Body of pancreas (tissue), 4 donors: ENCODE measurements around the gene CEP112.

ENCODE experiments used
- POLR2A ChIP-seq, 3 donors: fragments of 450-650 bp; IDR thresholded peaks; one replicate each; pipeline ENCODE4 v1.6.1; 2016; ENCODE audit warnings: antibody characterized with exemption in 3 of 3, mild to moderate bottlenecking in 2 of 3
- TF ChIP-seq, protein P1 (sequence below), 7 experiments: fragments of 450-650 bp in 4 of 7; fragments of 200-600 bp in 3 of 7; sonication (generic) in 3 of 7; IDR thresholded peaks; one replicate each; pipeline ENCODE4 v1.5.1; 2016 to 2019; ENCODE audit warnings: antibody characterized with exemption in 7 of 7

DNA sequence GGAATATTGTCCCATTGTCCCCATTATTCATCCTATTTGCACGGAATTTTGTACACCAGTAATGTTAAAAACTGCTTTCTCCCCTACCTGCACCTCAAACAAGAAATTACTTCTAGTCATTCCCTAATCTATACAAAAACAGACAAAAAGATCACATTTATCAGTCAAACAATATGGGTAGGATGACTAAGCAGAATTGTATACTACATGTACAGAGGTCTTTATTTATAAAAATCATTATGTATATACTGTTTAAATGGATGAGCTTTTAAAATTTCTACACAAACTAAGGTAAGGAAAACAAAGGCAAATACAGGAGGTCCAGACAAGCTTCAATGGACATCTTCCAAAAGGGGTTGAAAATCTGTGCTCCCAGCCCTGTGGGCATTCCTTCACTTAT is 137.7 kb downstream of the CEP112 start:
- TF ChIP-seq, protein P1, sequence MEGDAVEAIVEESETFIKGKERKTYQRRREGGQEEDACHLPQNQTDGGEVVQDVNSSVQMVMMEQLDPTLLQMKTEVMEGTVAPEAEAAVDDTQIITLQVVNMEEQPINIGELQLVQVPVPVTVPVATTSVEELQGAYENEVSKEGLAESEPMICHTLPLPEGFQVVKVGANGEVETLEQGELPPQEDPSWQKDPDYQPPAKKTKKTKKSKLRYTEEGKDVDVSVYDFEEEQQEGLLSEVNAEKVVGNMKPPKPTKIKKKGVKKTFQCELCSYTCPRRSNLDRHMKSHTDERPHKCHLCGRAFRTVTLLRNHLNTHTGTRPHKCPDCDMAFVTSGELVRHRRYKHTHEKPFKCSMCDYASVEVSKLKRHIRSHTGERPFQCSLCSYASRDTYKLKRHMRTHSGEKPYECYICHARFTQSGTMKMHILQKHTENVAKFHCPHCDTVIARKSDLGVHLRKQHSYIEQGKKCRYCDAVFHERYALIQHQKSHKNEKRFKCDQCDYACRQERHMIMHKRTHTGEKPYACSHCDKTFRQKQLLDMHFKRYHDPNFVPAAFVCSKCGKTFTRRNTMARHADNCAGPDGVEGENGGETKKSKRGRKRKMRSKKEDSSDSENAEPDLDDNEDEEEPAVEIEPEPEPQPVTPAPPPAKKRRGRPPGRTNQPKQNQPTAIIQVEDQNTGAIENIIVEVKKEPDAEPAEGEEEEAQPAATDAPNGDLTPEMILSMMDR (IDR thresholded peaks at IDR 0.05): no peak
- TF ChIP-seq POLR2A (IDR thresholded peaks at IDR 0.05): no peak
